Raji (cell line): ENCODE results near the gene IL3RA.

Experiments
- POLR2A ChIP-seq: IDR thresholded peaks from 2 replicates; pipeline ENCODE4 v1.6.1; 2011; ENCODE audit warnings: low read depth, low read length, control low read depth; ENCODE audit not compliant: insufficient read depth

Gene IL3RA

GRCh38 chrX:1322393-1322792, 14.2 kb upstream of the IL3RA start:
- TF ChIP-seq POLR2A = no peak

GRCh38 chrX:1323315-1323714, 13.3 kb upstream of the IL3RA start:
- TF ChIP-seq POLR2A = no peak

GRCh38 chrX:1325515-1326116, 11.0 kb upstream of the IL3RA start:
- TF ChIP-seq POLR2A = no peak

- no peak for TF ChIP-seq POLR2A
These were observed 8.8 kb upstream of the IL3RA start for GRCh38 chrX:1327651-1328304.

- no peak for TF ChIP-seq POLR2A
These were observed 6.0 kb upstream of the IL3RA start for GRCh38 chrX:1330605-1331004.

GRCh38 chrX:1334854-1335253, 1.7 kb upstream of the IL3RA start:
- TF ChIP-seq POLR2A = no peak

GRCh38 chrX:1336948-1337779, 579 bp downstream of the IL3RA start:
- no peak for TF ChIP-seq POLR2A

- no peak for TF ChIP-seq POLR2A
These were observed 5.1 kb downstream of the IL3RA start for GRCh38 chrX:1341545-1342184.

GRCh38 chrX:1351981-1352714, 15.6 kb downstream of the IL3RA start:
- TF ChIP-seq POLR2A = no peak

- TF ChIP-seq POLR2A = no peak
These were observed 17.7 kb downstream of the IL3RA start for GRCh38 chrX:1354036-1355019.

- TF ChIP-seq POLR2A = no peak
These were observed 18.8 kb downstream of the IL3RA start for GRCh38 chrX:1355131-1356046.

- TF ChIP-seq POLR2A = no peak
These were observed 21.4 kb downstream of the IL3RA start for GRCh38 chrX:1357993-1358392.

- TF ChIP-seq POLR2A = no peak
These were observed 22.4 kb downstream of the IL3RA start for GRCh38 chrX:1358793-1359476.

GRCh38 chrX:1359477-1359873, 22.9 kb downstream of the IL3RA start:
- TF ChIP-seq POLR2A = no peak
